Cardiac muscle cell (in vitro differentiated cells and primary cell): Measurements from ENCODE around the gene FXYD6. TPM values are rescaled to one million over a fixed set of nuclear protein-coding genes. Genes with fewer than 3 reads are reported as not detected.

ENCODE experiments used
- DNase-seq, 2 donors: peaks; one replicate each; pipeline versions ENCODE4 v3.0.0 to v3.0.0-alpha.2; 2010 to 2017; ENCODE audit warnings: low read depth in 1 of 2, low spot score in 1 of 2
- H3K27ac ChIP-seq: fragments of 200-600 bp; sonication (generic); 2 replicates; pipeline ENCODE4 v1.5.1; 2016
- H3K27me3 ChIP-seq: fragments of 200-600 bp; sonication (generic); 2 replicates; pipeline ENCODE4 v1.6.0; 2016; ENCODE audit warnings: control low read depth
- H3K36me3 ChIP-seq: fragments of 200-600 bp; sonication (generic); 2 replicates; pipeline ENCODE4 v1.5.1; 2016; ENCODE audit warnings: control low read depth
- H3K4me1 ChIP-seq: fragments of 200-600 bp; sonication (generic); 2 replicates; pipeline ENCODE4 v1.8.1; 2017; ENCODE audit warnings: low read depth, mild to moderate bottlenecking, mixed run types
- H3K4me3 ChIP-seq: fragments of 200-600 bp; sonication (generic); 2 replicates; pipeline ENCODE4 v1.5.1; 2016; ENCODE audit warnings: mild to moderate bottlenecking
- H3K9me3 ChIP-seq: fragments of 200-600 bp; sonication (generic); 2 replicates; pipeline ENCODE4 v1.5.1; 2017; ENCODE audit warnings: low read depth, mild to moderate bottlenecking, control low read depth
- polyA plus RNA-seq: library from polyadenylated mRNA; unstranded; fragments of >200 nt; fragmentation: Nextera tagmentation; extraction: Ambion mirVana; gene quantifications from 2 replicates; pipeline ENCODE4 v1.2.1, GENCODE V29; 2016
- total RNA-seq: library from RNA; depleted of rRNA; stranded (reverse); fragments of >200 nt; gene quantifications from 2 replicates; pipeline ENCODE4 v1.2.3, GENCODE V29; 2016
- TF ChIP-seq, protein P1 (sequence below): IDR thresholded peaks from 2 replicates; pipeline ENCODE4 v1.5.1; 2012; ENCODE audit warnings: low read depth, mild to moderate bottlenecking, low read length

Gene FXYD6
- total and polyA plus RNA-seq, 2 experiments from 2014 or later, result 310 to 403 TPM

GRCh38 chr11:117883063-117883462, 6.6 kb upstream of the FXYD6 start:
- H3K4me3 ChIP-seq, result no peak overlapping the region
- DNase-seq, result no peak
- TF ChIP-seq, protein P1, sequence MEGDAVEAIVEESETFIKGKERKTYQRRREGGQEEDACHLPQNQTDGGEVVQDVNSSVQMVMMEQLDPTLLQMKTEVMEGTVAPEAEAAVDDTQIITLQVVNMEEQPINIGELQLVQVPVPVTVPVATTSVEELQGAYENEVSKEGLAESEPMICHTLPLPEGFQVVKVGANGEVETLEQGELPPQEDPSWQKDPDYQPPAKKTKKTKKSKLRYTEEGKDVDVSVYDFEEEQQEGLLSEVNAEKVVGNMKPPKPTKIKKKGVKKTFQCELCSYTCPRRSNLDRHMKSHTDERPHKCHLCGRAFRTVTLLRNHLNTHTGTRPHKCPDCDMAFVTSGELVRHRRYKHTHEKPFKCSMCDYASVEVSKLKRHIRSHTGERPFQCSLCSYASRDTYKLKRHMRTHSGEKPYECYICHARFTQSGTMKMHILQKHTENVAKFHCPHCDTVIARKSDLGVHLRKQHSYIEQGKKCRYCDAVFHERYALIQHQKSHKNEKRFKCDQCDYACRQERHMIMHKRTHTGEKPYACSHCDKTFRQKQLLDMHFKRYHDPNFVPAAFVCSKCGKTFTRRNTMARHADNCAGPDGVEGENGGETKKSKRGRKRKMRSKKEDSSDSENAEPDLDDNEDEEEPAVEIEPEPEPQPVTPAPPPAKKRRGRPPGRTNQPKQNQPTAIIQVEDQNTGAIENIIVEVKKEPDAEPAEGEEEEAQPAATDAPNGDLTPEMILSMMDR, result no peak
- H3K36me3 ChIP-seq, result no peaks in the 10 kb centered on the region
- no peaks in the 10 kb centered on the region for H3K27me3 ChIP-seq
- no peaks in the 10 kb centered on the region for H3K9me3 ChIP-seq
- H3K27ac ChIP-seq, result peak overlapping the region; percentile 77
- H3K4me1 ChIP-seq, result peaks cover 58% of the 10 kb centered on the region

DNA sequence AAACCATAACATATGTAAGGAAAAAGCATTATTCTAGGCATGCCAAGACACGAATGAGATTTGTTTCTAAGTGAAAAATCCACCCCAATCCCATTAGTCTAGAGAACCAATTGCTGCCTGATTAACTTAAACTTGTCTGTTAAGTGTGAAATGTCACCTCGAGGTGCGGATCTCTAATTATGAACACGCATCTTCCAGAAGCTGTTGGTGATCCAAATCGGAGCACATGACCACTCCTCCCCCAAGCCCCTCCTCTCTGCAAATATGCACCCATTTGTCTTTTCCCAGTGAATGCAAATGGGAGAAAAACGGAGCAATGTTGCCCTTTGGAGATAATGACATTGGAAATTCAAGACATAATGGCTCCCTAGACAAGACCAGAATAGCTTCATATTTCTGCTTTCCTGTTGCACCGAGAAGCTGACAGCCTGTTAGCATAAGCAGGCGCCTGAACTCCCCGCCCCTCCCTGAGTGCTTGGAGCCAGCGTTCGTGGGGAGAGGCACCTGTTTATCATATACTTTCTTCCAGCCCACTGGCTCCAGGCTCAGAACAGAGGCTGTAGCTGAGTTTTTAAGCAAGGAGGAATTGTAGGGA, 6.0 kb upstream of the FXYD6 start:
- peak in 1 of 2 donors; percentile 72 for DNase-seq
- Histone ChIP-seq H3K27me3 (no peaks in the 10 kb centered on the region), H3K4me1 (peaks cover 51% of the 10 kb centered on the region), H3K27ac (peak overlapping the region; percentile 77), H3K9me3 (no peaks in the 10 kb centered on the region), H3K4me3 (no peak overlapping the region), H3K36me3 (no peaks in the 10 kb centered on the region)
- TF ChIP-seq, protein P1, result no peak

DNA sequence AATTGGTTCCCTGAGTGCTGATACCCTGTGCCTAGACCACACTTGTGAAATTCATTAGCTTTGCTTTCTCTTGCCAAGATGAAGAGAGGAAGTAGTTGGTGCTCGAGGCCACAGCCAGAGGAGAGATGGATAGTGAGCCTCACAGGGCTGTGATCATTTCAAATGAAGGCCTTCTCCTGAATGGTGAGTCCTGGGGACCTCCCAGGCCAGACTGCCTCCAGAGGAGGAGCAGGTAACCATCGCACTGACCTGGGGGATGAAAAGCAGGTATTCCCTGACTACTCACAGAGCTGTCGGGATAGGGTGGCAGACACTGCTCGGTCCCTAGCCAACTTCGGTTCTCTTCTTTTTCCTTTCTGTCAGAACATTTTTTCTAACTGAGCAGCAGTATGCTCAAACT, 4.8 kb upstream of the FXYD6 start:
- Histone ChIP-seq H3K27me3 (no peaks in the 10 kb centered on the region), H3K27ac (no peak overlapping the region), H3K4me1 (peaks cover 42% of the 10 kb centered on the region), H3K9me3 (no peaks in the 10 kb centered on the region), H3K36me3 (no peaks in the 10 kb centered on the region), H3K4me3 (no peak overlapping the region)
- TF ChIP-seq, protein P1, result no peak
- no peak for DNase-seq

DNA sequence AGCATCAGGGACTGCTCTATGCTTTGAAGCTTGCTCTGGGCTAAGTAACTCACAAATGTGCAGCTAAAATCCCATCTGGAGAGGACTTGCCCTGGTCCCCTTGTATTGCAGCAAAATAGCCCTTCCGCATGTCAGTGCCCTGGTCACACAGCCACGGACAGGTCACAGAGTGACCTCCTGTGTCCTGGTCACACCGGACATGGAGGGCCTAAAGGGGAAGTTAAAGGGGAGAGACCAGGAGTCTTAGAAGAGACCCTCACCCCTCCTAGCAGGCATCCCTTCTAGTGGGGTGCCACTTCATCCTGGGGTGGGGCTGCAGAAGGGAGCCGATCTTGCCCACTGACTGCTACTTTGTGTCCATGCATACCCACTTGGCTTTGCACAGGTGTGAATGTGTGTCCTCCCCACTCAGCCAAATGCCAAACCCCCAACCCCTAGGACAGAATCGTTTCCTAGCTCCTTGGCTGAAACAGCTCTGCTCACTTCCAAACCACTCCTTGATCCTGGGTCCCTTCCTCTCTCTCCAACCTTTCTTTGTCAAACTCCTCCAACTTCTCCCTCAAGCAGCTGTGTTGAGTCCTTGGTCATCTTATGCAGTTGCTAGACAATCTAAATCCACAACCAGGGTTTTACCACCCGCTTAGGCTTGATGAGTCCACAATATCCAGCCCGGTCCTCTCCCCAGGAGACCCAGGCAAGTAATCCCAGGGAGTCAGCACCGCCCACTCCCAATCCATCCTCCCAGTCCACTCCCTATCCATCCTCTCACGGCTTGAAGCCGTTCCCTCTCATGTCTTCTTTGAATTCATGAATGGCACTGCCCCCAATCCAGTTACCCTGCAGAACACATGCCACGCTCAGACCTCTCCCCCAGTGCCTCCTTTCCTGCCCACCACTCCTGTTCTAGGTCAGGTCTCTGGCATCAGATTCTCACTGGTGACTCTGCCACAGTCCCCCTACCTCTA, 3.3 kb upstream of the FXYD6 start:
- no peak for DNase-seq

GRCh38 chr11:117878939-117879475, 2.5 kb upstream of the FXYD6 start:
- H3K4me1 ChIP-seq, result peaks cover 36% of the 10 kb centered on the region
- H3K9me3 ChIP-seq, result no peaks in the 10 kb centered on the region
- TF ChIP-seq, protein P1, result no peak
- no peak for DNase-seq
- H3K36me3 ChIP-seq, result no peaks in the 10 kb centered on the region
- no peak overlapping the region for H3K4me3 ChIP-seq
- H3K27ac ChIP-seq, result no peak overlapping the region
- H3K27me3 ChIP-seq, result no peaks in the 10 kb centered on the region

More for the DNA sequence above, 3.3 kb upstream of the FXYD6 start:
- no peak overlapping the region for H3K4me3 ChIP-seq
- TF ChIP-seq, protein P1, result no peak
- H3K27me3 ChIP-seq, result no peaks in the 10 kb centered on the region
- H3K4me1 ChIP-seq, result peaks cover 37% of the 10 kb centered on the region
- H3K36me3 ChIP-seq, result no peaks in the 10 kb centered on the region
- no peak overlapping the region for H3K27ac ChIP-seq
- no peaks in the 10 kb centered on the region for H3K9me3 ChIP-seq
